Stimulated activated CD8-positive, alpha-beta memory T cell treated with anti-CD3 and anti-CD28 coated beads, Interleukin-7, amount 100 ng/mL, for 1 hour (primary cell): Measurements from ENCODE around the gene CLOCK.

Experiments
- DNase-seq, 2 donors: peaks; one replicate each; pipeline ENCODE4 v3.0.0-alpha.2; 2020; ENCODE audit warnings: low read depth in 2 of 2

Gene CLOCK

DNA sequence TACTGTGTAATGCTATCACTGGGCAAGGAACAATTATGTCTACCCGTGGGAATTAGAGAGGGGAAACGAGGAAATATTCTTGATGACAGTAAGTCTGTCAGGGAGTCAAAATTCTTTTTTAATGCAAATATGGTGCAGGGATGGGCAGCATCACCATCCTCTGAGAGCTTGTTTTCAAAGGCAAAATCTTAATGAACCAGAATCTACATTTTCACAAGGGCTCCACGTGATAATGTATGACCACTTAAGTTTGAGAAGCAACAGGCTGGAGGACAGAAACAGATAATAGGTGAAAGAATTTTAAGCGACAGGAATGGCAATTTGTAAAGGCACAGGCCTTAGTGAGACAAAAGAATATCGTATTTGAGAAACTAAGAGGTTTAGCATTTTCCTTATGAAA, 63.4 kb downstream of the CLOCK start:
- DNase-seq = no peak

GRCh38 chr4:55475394-55476243, 71.1 kb downstream of the CLOCK start:
- no peak for DNase-seq

GRCh38 chr4:55469979-55470378, 76.7 kb downstream of the CLOCK start:
- no peak for DNase-seq

DNA sequence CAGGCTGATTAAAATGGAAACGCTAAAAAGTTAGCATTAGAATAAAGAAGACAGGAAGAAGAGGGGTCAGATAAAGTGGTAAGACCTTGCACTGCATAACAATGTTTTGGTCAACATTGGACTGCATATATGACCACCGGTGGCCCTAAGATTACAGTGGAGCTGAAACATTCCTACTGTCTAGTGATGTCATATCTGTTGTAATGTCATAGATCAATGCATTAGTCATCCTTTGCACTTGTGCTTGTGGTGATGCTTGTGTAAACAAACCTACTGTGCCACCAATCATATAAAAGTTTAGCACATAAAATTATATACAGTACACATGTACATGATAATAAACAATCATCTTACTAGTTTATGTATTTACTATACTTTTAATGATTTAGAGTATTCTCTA, 78.0 kb downstream of the CLOCK start:
- DNase-seq = no peak

DNA sequence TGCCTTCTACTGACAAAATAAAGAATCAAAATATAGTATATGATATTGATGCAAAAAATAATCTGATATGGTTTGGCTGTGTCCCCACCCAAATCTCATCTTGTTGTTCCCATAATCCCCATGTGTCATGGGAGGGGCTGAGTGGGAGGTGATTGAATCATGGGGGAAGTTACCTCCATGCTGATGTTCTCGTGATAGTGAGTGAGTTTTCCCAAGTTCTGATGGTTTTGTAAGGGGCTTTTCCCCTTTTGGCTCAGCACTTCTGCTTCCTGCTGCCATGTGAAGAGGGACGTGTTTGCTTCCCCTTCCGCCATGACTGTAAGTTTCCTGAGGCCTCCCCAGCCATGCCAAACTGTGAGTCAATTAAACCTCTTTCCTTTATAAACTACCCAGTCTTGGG, 80.7 kb downstream of the CLOCK start:
- no peak for DNase-seq

- DNase-seq = no peak
Measured at GRCh38 chr4:55458611-55459010, 88.1 kb downstream of the CLOCK start.

DNA sequence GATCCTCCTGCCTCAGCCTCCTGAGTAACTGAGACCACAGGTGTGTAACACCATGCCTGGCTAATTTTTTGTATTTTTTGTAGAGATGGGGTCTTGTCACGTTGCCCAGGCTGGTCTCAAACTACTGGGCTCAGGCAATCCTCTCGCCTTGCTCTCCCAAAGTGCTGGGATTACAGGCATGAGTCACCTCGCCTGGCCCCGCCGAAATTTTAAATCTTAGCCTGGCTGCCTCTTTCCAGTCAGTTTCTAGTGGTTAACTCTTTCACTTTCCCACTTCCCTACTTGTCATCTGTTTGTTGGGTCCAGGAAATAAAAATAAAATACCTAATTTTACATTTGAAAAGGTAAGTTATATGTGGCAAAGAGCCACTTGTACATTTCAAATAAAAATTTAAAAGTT, 88.5 kb downstream of the CLOCK start:
- no peak for DNase-seq

GRCh38 chr4:55450566-55450965, 96.1 kb downstream of the CLOCK start:
- no peak for DNase-seq

DNA sequence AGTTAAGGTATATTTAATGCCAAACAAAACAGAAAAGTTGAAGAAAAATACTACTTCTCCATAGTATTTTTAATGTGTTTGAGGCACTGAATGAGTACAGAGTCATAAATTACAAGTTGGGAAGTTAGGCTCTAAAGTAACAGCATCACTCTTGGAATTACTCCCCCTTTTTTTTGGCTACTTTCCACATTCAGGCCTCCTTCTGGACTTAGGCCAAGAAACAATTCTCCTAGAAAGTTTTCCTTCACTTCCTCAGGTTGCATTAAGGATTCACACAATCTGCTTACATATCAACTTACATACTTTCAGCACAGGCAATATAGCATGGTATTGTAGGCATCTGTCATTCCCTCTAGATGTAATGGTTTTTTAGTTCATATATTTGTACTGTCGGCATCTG, 98.9 kb downstream of the CLOCK start:
- DNase-seq = no peak

- DNase-seq = no peak
Measured at GRCh38 chr4:55447108-55447708, 99.5 kb downstream of the CLOCK start.

DNA sequence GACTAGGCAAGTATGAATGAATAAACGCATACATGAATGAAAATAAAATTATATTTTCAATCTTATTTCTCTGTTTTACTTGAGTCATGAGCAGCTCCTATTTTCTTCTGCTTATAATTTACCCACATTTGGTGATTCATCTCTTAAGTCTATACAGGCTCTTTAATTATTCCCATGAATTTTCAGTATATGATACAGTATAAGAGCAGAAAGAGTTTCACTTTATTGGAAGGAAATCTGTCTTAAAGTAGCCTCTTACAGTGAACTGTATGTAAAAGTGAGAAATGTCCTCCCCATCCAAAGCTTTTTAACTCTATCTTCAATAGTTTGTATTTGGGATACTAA, 100.2 kb downstream of the CLOCK start:
- no peak for DNase-seq

DNA sequence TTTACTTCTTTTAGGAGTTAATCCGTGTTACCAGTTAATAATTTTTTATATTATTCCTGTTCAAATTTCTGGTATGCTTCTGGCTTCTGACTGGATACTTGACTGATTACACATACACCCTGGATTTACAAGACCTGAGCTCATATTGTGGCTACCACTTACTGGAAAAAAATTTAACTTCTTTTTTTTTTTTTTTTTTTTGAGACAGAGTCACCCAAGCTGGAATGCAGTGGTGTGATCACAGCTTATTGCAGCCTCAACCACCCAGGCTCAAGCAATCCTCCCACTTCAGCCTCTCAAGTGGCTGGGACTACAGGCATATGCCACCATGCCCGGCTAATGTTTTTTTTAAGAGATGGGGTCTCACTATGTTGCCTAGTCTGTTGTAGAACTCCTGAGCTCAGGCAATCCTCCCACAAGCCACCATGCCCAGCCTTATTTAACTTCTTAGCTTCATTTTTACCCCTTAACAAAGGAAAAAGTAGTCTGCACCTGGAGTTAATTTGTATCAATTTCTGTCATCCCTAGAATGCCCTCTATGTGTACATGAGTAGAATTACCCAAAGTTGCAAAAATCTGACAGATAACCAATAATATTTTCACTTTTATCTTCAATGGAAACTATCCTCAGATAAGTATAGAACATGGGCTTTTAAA, 100.7 kb downstream of the CLOCK start:
- no peak for DNase-seq

GRCh38 chr4:55444827-55445226, 101.9 kb downstream of the CLOCK start:
- DNase-seq = no peak

GRCh38 chr4:55442541-55442940, 104.2 kb downstream of the CLOCK start:
- no peak for DNase-seq

GRCh38 chr4:55440786-55441185, 105.9 kb downstream of the CLOCK start:
- no peak for DNase-seq

DNA sequence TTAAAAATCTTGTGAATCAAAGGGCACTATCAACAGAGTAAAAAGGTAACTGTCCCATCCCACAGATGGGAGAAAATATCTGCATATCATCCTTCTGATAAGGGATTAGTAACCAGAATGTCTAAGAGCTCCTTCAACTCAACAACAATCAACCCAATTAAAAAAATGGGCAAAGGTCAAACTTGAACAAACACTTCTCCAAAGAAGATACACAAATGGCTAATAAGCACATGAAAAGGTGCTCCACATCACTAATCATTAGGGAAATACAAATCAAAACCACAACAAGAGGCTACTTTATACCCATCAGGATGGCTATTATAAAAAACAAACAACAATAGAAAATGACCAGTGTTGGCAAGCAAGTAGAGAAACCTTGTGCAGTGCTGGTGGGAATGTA, 107.7 kb downstream of the CLOCK start:
- DNase-seq = no peak

GRCh38 chr4:55438314-55438713, 108.4 kb downstream of the CLOCK start:
- no peak for DNase-seq

DNA sequence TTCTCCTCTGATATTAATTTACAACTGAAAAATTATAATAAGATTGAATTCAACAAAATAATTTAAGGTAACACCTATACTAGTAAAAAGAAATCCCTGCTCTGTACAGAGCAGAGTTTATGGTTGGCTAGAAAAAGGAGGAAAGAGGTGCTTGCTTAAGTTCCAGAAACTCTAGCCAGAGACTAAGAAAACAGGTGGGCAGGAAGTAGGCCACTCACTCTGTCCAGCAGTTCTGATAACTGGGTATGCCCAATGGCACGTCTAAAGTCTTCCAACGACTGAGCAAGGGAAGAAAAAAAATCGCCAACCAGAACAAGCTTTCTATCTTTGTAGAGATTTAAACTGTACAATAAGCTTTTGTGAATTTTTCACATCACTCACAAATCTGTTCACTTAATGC, 108.9 kb downstream of the CLOCK start:
- DNase-seq = no peak

DNA sequence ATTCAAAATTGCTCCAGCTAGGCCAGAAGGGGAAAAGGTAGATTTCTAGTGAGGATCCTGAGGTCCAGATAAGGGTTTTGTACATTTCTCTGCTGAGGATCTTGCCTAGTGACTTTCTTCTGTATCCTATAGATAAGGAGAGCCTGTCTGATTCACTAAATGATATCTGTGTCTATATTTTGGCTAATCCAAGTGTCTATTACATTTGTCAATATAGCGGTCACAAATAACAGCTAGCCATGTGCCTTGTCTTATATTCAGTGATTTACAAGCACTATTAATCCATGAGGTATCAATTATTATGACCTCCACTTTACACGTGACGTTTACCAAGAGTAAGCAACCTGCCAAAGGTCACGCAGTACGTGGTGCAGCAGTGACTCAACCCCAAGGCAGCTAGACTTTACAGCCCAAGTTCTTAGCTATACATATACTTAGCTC, 109.3 kb downstream of the CLOCK start:
- no peak for DNase-seq

GRCh38 chr4:55435141-55435841, 111.4 kb downstream of the CLOCK start:
- DNase-seq = no peak

DNA sequence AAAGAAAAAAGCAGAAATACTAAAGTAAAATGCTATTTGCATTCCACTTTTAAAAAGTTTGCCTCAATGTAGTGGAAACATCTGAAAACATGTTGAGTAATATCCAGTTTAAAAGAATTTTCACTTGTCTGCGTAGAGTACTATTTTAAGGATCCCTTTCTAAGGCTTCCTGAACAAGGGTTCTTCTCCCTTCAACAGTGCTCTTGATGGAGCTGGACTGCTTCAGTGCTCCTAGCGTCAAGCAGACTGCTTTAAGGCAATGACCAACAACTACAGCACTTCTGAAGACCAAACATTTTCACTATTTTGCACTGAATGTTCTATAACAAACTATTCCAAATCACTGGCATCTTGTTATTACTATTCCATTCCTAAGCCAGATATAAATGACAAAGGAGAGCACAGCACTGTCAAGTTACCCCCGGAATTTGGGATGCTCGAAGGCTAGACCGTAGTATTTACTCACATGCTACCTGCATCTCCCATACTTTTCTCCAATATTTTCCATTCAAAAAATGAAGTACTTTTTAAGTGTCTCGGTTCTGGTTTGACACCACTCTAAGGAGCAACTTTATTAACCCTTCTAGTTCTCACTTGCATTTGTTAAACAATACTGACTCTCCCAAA, 114.9 kb downstream of the CLOCK start:
- DNase-seq = no peak

GRCh38 chr4:55424791-55425190, 121.9 kb downstream of the CLOCK start:
- no peak for DNase-seq
